ENCODE data around the gene ZEB2.

DNA sequence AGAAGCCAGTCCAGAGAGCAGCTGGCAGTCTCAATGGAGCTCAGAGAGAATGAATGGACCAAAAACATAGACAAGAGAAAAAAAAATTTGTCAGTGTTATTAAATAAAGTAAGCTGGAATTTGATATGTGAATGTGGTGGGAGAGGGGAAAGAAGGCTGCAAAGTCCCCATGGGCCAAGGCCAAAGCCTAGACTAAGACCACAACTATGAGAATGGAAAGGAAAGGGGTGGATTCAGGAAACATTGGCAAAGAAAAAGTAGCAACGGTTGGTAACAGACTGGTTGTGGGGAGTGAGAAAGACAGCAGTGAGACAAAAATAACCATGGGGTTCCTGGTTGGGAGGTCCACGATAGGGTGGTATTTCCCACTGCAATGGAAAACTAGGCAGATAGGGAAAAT is 47.0 kb downstream of the ZEB2 start:
- TF ChIP-seq, protein P1, sequence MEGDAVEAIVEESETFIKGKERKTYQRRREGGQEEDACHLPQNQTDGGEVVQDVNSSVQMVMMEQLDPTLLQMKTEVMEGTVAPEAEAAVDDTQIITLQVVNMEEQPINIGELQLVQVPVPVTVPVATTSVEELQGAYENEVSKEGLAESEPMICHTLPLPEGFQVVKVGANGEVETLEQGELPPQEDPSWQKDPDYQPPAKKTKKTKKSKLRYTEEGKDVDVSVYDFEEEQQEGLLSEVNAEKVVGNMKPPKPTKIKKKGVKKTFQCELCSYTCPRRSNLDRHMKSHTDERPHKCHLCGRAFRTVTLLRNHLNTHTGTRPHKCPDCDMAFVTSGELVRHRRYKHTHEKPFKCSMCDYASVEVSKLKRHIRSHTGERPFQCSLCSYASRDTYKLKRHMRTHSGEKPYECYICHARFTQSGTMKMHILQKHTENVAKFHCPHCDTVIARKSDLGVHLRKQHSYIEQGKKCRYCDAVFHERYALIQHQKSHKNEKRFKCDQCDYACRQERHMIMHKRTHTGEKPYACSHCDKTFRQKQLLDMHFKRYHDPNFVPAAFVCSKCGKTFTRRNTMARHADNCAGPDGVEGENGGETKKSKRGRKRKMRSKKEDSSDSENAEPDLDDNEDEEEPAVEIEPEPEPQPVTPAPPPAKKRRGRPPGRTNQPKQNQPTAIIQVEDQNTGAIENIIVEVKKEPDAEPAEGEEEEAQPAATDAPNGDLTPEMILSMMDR (IDR thresholded peaks at IDR 0.05): no peak
- TF ChIP-seq POLR2A (IDR thresholded peaks at IDR 0.05): no peak
